ENCODE measurements around the gene RAPGEF5. TPM values are rescaled to one million over a fixed set of nuclear protein-coding genes. Genes with fewer than 3 reads are reported as not detected.

Gene RAPGEF5
- polyA plus RNA-seq, 3 donors, result 5.7 to 18.0 (median 7.0) TPM

- no peak overlapping the region for H3K27ac ChIP-seq (ENCODE audit: low read depth, low read length)
- 56 to 78% (median 63%) methylated on average over 4 of the region's 4 CpGs for WGBS, 3 donors
Observed at GRCh38 chr7:22326181-22326580, 30.8 kb downstream of the RAPGEF5 start.

- WGBS, 3 donors, result 89 to 91% (median 91%) methylated on average over 4 of the region's 4 CpGs
Observed at GRCh38 chr7:22325671-22326070, 31.3 kb downstream of the RAPGEF5 start.

GRCh38 chr7:22323714-22324113 lies 33.2 kb downstream of the RAPGEF5 start:
- WGBS, 3 donors, result 60 to 95% (median 94%) methylated on average over 2 of the region's 2 CpGs
- no peak overlapping the region for H3K27ac ChIP-seq (ENCODE audit: low read depth, low read length)

More at GRCh38 chr7:22325671-22326070, 31.3 kb downstream of the RAPGEF5 start:
- H3K27ac ChIP-seq (ENCODE audit: low read depth, low read length), result no peak overlapping the region

GRCh38 chr7:22320416-22320815 lies 36.5 kb downstream of the RAPGEF5 start:
- H3K27ac ChIP-seq (ENCODE audit: low read depth, low read length), result no peak overlapping the region
- WGBS, 3 donors, result 66 to 86% (median 67%) methylated on average over 2 of the region's 2 CpGs

GRCh38 chr7:22319424-22320403 lies 37.2 kb downstream of the RAPGEF5 start:
- WGBS, 3 donors, result 55 to 71% (median 67%) methylated on average over 7 of the region's 7 CpGs
- H3K27ac ChIP-seq (ENCODE audit: low read depth, low read length), result no peak overlapping the region

- H3K27ac ChIP-seq (ENCODE audit: low read depth, low read length), result no peak overlapping the region
- WGBS, 3 donors, result 87 to 94% (median 90%) methylated on average over 4 of the region's 4 CpGs
Observed at GRCh38 chr7:22318376-22318775, 38.6 kb downstream of the RAPGEF5 start.

- WGBS, 3 donors, result 92 to 94% (median 93%) methylated on average over 4 of the region's 4 CpGs
- no peak overlapping the region for H3K27ac ChIP-seq (ENCODE audit: low read depth, low read length)
Observed at GRCh38 chr7:22317632-22318031, 39.3 kb downstream of the RAPGEF5 start.

- WGBS, 3 donors, result 92 to 95% (median 93%) methylated on average over 3 of the region's 4 CpGs
- H3K27ac ChIP-seq (ENCODE audit: low read depth, low read length), result no peak overlapping the region
Observed at GRCh38 chr7:22316914-22317313, 40.0 kb downstream of the RAPGEF5 start.

- 87 to 92% (median 89%) methylated on average over 3 of the region's 3 CpGs for WGBS, 3 donors
- H3K27ac ChIP-seq (ENCODE audit: low read depth, low read length), result no peak overlapping the region
Observed at GRCh38 chr7:22307816-22308215, 49.1 kb downstream of the RAPGEF5 start.

GRCh38 chr7:22305706-22306105 lies 51.2 kb downstream of the RAPGEF5 start:
- WGBS, 3 donors, result 88 to 97% (median 95%) methylated on average over 2 of the region's 2 CpGs
- no peak overlapping the region for H3K27ac ChIP-seq (ENCODE audit: low read depth, low read length)

GRCh38 chr7:22302951-22303423 lies 54.0 kb downstream of the RAPGEF5 start:
- no peak overlapping the region for H3K27ac ChIP-seq (ENCODE audit: low read depth, low read length)
- 50 to 68% (median 57%) methylated on average over 1 of the region's 1 CpG for WGBS, 3 donors

GRCh38 chr7:22302193-22302592 lies 54.8 kb downstream of the RAPGEF5 start:
- WGBS, 3 donors, result 28 to 84% (median 82%) methylated on average over 2 of the region's 2 CpGs

GRCh38 chr7:22301790-22302189 lies 55.2 kb downstream of the RAPGEF5 start:
- no peak overlapping the region for H3K27ac ChIP-seq (ENCODE audit: low read depth, low read length)
- 42 to 83% (median 82%) methylated on average over 6 of the region's 6 CpGs for WGBS, 3 donors

More at GRCh38 chr7:22302193-22302592, 54.8 kb downstream of the RAPGEF5 start:
- H3K27ac ChIP-seq (ENCODE audit: low read depth, low read length), result no peak overlapping the region

GRCh38 chr7:22300839-22301238 lies 56.1 kb downstream of the RAPGEF5 start:
- 47 to 89% (median 85%) methylated on average over 4 of the region's 4 CpGs for WGBS, 3 donors
- H3K27ac ChIP-seq (ENCODE audit: low read depth, low read length), result no peak overlapping the region

GRCh38 chr7:22296916-22297315 lies 60.0 kb downstream of the RAPGEF5 start:
- no peak overlapping the region for H3K27ac ChIP-seq (ENCODE audit: low read depth, low read length)

GRCh38 chr7:22296265-22296566 lies 60.7 kb downstream of the RAPGEF5 start:
- H3K27ac ChIP-seq (ENCODE audit: low read depth, low read length), result no peak overlapping the region
- WGBS, 3 donors, result 29 to 75% (median 69%) methylated on average over 1 of the region's 1 CpG

- WGBS, 3 donors, result 49 to 61% (median 51%) methylated on average over 4 of the region's 4 CpGs
- H3K27ac ChIP-seq (ENCODE audit: low read depth, low read length), result no peak overlapping the region
Observed at GRCh38 chr7:22295402-22296264, 61.3 kb downstream of the RAPGEF5 start.

GRCh38 chr7:22292531-22292930 lies 64.4 kb downstream of the RAPGEF5 start:
- WGBS, 3 donors, result 46 to 79% (median 51%) methylated on average over 3 of the region's 3 CpGs
- no peak overlapping the region for H3K27ac ChIP-seq (ENCODE audit: low read depth, low read length)

GRCh38 chr7:22291977-22292376 lies 65.0 kb downstream of the RAPGEF5 start:
- H3K27ac ChIP-seq (ENCODE audit: low read depth, low read length), result no peak overlapping the region
- WGBS, 3 donors, result 75 to 81% (median 80%) methylated on average over 2 of the region's 2 CpGs
